HG02642 (cell line): Measurements from ENCODE around the gene SPDYE4.

Experiments used
- ATAC-seq: cut with Tn5 transposase; IDR thresholded peaks from one replicate; pipeline ENCODE4 v1.9.1; 2021; ENCODE audit warnings: mild to moderate bottlenecking; ENCODE audit not compliant: unreplicated experiment, poor library complexity

The SPDYE4 gene

GRCh38 chr17:8741771-8742170, 16.6 kb downstream of the SPDYE4 start:
- no peak for ATAC-seq

GRCh38 chr17:8741366-8741765, 17.0 kb downstream of the SPDYE4 start:
- ATAC-seq, result no peak

- ATAC-seq, result no peak
Measured at GRCh38 chr17:8740486-8740885, 17.9 kb downstream of the SPDYE4 start.

GRCh38 chr17:8739097-8739496, 19.2 kb downstream of the SPDYE4 start:
- no peak for ATAC-seq

GRCh38 chr17:8736796-8737195, 21.6 kb downstream of the SPDYE4 start:
- ATAC-seq, result no peak

- no peak for ATAC-seq
Measured at GRCh38 chr17:8736362-8736761, 22.0 kb downstream of the SPDYE4 start.

GRCh38 chr17:8735336-8735939, 22.9 kb downstream of the SPDYE4 start:
- ATAC-seq, result no peak

- no peak for ATAC-seq
Measured at GRCh38 chr17:8734876-8735275, 23.5 kb downstream of the SPDYE4 start.

GRCh38 chr17:8732406-8733085, 25.8 kb downstream of the SPDYE4 start:
- ATAC-seq, result no peak

- no peak for ATAC-seq
Measured at GRCh38 chr17:8729860-8730259, 28.5 kb downstream of the SPDYE4 start.

- ATAC-seq, result no peak
Measured at GRCh38 chr17:8729421-8729820, 28.9 kb downstream of the SPDYE4 start.

GRCh38 chr17:8728971-8729370, 29.4 kb downstream of the SPDYE4 start:
- ATAC-seq, result no peak

GRCh38 chr17:8728251-8728938, 30.0 kb downstream of the SPDYE4 start:
- ATAC-seq, result no peak

GRCh38 chr17:8726941-8727555, 31.3 kb downstream of the SPDYE4 start:
- no peak for ATAC-seq

- ATAC-seq, result no peak
Measured at GRCh38 chr17:8725881-8726876, 32.2 kb downstream of the SPDYE4 start.

GRCh38 chr17:8724451-8724850, 33.9 kb downstream of the SPDYE4 start:
- no peak for ATAC-seq

- no peak for ATAC-seq
Measured at GRCh38 chr17:8720596-8720995, 37.8 kb downstream of the SPDYE4 start.

- ATAC-seq, result no peak
Measured at GRCh38 chr17:8719291-8720246, 38.8 kb downstream of the SPDYE4 start.

GRCh38 chr17:8718001-8718563, 40.3 kb downstream of the SPDYE4 start:
- no peak for ATAC-seq
